Muscle of arm (tissue), 14 donors: ENCODE data around the gene ART5. TPM values are rescaled to one million over a fixed set of nuclear protein-coding genes. Genes with fewer than 3 reads are reported as not detected.

Experiments used
- DNase-seq: peaks from one replicate; pipeline ENCODE4 v3.0.0-alpha.2; 2013
- long read RNA-seq, 11 donors: transcript quantifications; one replicate each; lab custom pipeline, GENCODE V29; 2026
- polyA plus RNA-seq, 12 donors: library from polyadenylated mRNA; unstranded; fragments of 120-200 nt; gene quantifications; one replicate each; pipeline ENCODE4 v1.2.1, GENCODE V29; 2013; ENCODE audit not compliant: insufficient read length in 12 of 12

Gene ART5
- 1 to 10 TPM in 10 of 12 donors, not detected in 2; 1.7 to 4.9 (median 2.9) TPM for polyA plus RNA-seq
- long read RNA-seq, donor 1: 0 reads
- long read RNA-seq, donor 2: 0 reads
- long read RNA-seq, donor 3: 0 reads
- long read RNA-seq, donor 4: 0 reads
- long read RNA-seq, donor 5: 0 reads
- long read RNA-seq, donor 6: 0 reads
- long read RNA-seq, donor 7: 0 reads
- long read RNA-seq, donor 8: 0 reads
- long read RNA-seq, donor 9, partial matches to known transcripts: 0 of 1 reads
- long read RNA-seq, donor 9, other reads (novel, unspliced or antisense): 0 of 1 reads
- long read RNA-seq, donor 10: 0 reads
- long read RNA-seq, donor 11: 0 reads

GRCh38 chr11:3641701-3642070 lies at the start of gene ART5:
ART5 (minus strand) TSS chr11:3641992; CDS start chr11:3641862, 130 bp downstream.
- DNase-seq: no peak

GRCh38 chr11:3686751-3687150 lies 45.0 kb upstream of the ART5 start:
- no peak for DNase-seq

GRCh38 chr11:3685923-3686322 lies 44.1 kb upstream of the ART5 start:
- no peak for DNase-seq

GRCh38 chr11:3684819-3685172 lies 43.0 kb upstream of the ART5 start:
- no peak for DNase-seq

GRCh38 chr11:3684129-3684818 lies 42.5 kb upstream of the ART5 start:
- no peak for DNase-seq

- DNase-seq: no peak
Measured at GRCh38 chr11:3683039-3683438, 41.2 kb upstream of the ART5 start.

GRCh38 chr11:3679077-3679476 lies 37.3 kb upstream of the ART5 start:
- no peak for DNase-seq

GRCh38 chr11:3675971-3676370 lies 34.2 kb upstream of the ART5 start:
- no peak for DNase-seq

- DNase-seq: no peak
Measured at GRCh38 chr11:3674189-3674588, 32.4 kb upstream of the ART5 start.

- no peak for DNase-seq
Measured at GRCh38 chr11:3671334-3672254, 29.8 kb upstream of the ART5 start, which contains the start of gene CHRNA10. CHRNA10 (minus strand) TSS chr11:3671384; CDS start chr11:3671312, 72 bp downstream.

- no peak for DNase-seq
Measured at GRCh38 chr11:3669742-3670183, 28.0 kb upstream of the ART5 start.

- DNase-seq: no peak
Measured at GRCh38 chr11:3669128-3669527, 27.3 kb upstream of the ART5 start.

GRCh38 chr11:3667149-3668035 lies 25.6 kb upstream of the ART5 start:
- no peak for DNase-seq

GRCh38 chr11:3666023-3666530 lies 24.3 kb upstream of the ART5 start:
- no peak for DNase-seq

- DNase-seq: no peak
Measured at GRCh38 chr11:3665336-3666022, 23.7 kb upstream of the ART5 start.

- no peak for DNase-seq
Measured at GRCh38 chr11:3664032-3664630, 22.3 kb upstream of the ART5 start.

- DNase-seq: no peak
Measured at GRCh38 chr11:3662856-3663255, 21.1 kb upstream of the ART5 start.

- DNase-seq: no peak
Measured at GRCh38 chr11:3660960-3661359, 19.2 kb upstream of the ART5 start.

- no peak for DNase-seq
Measured at GRCh38 chr11:3659595-3660515, 18.1 kb upstream of the ART5 start.
